ENCODE data around the gene PTPN6. TPM values are rescaled to one million over a fixed set of nuclear protein-coding genes. Genes with fewer than 3 reads are reported as not detected.

Gene PTPN6
- total RNA-seq, 2 experiments from 2014 or later: 37.1 to 116 TPM

DNA sequence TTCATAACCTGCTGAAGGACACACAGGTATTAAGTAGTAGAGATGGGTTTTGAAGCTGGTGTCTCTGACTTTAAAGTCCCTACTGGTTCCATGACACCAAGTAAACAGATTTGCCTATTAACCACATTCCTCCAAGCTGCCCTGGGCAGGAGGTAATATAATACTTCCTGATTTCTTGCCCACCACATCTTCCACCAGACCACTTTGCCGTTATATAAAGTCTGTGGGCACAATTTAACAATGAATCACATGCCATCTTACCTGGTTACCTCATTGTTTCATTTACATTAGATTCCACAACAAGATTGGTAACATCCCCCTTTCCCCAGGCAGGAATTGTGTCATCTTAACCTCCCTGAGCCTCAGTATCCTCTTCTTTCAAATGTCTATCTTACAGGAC lies 47.4 kb upstream of the PTPN6 start:
- Histone ChIP-seq H3K4me1 (ENCODE audit: insufficient read depth, low read length, poor library complexity, severe bottlenecking) (peaks cover 18% of the 10 kb centered on the region), H4K20me1 (ENCODE audit: insufficient read depth, low read length) (no peaks in the 10 kb centered on the region), H3K9me2 (ENCODE audit: insufficient read depth, low read length) (no peaks in the 10 kb centered on the region), H3K27ac (ENCODE audit: low read depth, low read length, poor library complexity, severe bottlenecking) (no peak overlapping the region), H3K9me3 (ENCODE audit: low read length) (no peaks in the 10 kb centered on the region), H2AFZ (ENCODE audit: low read length) (peak overlapping the region; percentile 80; the same call in 1 of the 2 replicates), H3K79me2 (ENCODE audit: insufficient read depth, low read depth, low read length) (no peaks in the 10 kb centered on the region), H3K4me3 (ENCODE audit: low read depth, low read length, poor library complexity, severe bottlenecking) (peak overlapping the region; percentile 81), H3K36me3 (ENCODE audit: insufficient read depth, low read length) (peaks cover 8% of the 10 kb centered on the region; the same call in 1 of the 2 replicates), H3K4me2 (ENCODE audit: low read length) (peak overlapping the region; percentile 97)
- TF ChIP-seq EZH2phosphoT487 (IDR thresholded peaks at IDR 0.05; ENCODE audit: borderline replicate concordance, low read depth, low read length): no peak
- TF ChIP-seq, protein P1, sequence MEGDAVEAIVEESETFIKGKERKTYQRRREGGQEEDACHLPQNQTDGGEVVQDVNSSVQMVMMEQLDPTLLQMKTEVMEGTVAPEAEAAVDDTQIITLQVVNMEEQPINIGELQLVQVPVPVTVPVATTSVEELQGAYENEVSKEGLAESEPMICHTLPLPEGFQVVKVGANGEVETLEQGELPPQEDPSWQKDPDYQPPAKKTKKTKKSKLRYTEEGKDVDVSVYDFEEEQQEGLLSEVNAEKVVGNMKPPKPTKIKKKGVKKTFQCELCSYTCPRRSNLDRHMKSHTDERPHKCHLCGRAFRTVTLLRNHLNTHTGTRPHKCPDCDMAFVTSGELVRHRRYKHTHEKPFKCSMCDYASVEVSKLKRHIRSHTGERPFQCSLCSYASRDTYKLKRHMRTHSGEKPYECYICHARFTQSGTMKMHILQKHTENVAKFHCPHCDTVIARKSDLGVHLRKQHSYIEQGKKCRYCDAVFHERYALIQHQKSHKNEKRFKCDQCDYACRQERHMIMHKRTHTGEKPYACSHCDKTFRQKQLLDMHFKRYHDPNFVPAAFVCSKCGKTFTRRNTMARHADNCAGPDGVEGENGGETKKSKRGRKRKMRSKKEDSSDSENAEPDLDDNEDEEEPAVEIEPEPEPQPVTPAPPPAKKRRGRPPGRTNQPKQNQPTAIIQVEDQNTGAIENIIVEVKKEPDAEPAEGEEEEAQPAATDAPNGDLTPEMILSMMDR (conservative IDR thresholded peaks at IDR 0.05; ENCODE audit: low read length): no peak
- CTCF ChIA-PET (ENCODE audit: unreplicated experiment): no interaction called here
- DNase-seq (ENCODE audit: low spot score): no peak
- POLR2A ChIA-PET: interaction anchor here (0.7 to 2.8 kb wide), 4 partner anchors 12 to 64 kb away, joined by 3 to 13 read pairs (median 4); no protein-coding TSS in a partner anchor
- no TSS peak for BruUV-seq (replicated peaks)
- intact Hi-C loops (cut with micrococcal nuclease; ENCODE audit: unreplicated experiment): no loop called here

DNA sequence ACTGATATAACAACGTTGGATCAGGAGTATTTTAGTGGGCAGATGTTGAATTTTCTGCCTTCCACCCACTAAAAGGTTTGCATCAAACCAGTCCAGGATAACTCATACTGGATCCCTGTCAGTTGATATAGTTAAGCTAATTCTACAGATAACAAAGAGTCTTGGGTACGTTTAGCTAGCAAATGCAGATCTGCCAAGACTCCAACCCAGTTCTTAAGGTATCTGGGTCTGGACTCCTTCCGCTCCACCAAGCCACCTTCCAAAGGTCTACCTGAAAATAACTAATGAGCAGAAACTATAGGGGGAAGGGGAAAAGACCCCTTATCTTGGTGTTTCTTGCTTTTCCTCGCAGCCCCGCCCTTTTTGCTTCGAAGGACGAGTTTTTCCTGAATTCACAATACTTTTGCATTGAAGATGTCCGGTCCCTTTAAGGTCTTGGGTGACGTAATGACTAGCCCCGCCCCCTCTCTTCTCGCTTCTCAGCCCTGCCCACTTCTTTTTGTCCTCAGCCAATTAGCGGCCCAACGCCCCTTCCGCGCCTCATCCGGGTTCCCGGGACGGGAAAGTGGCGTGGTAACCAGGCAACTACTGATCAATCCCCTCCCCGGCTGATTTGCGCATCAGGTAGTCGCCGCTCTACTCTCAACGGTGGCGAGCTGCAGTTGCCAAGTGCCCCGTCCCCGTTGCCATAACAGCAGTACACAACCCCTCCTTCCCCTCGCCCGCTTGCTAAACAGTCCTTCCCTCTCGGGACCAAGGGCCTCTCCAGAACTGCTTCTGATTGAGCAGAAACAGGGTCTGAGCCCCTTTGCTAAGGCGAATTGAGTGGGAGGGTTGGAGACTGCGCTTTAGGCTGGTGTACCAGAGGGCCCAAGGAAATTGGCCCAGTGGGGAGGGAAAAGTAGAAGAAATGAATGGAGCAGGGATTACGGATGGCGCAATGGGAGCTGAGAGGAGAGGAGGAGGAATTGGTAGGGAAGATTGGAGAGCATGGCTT lies 46.6 kb upstream of the PTPN6 start, which contains the start of gene LRRC23:
Gene LRRC23 (plus strand): TSS at position 543 of the 997 bp plus-strand sequence. CDS start 812 bp downstream, outside the sequence.
- POLR2A ChIA-PET: interaction anchor here (0.6 to 2.8 kb wide), 8 partner anchors 9 to 65 kb away, joined by 3 to 13 read pairs (median 4); partner anchors contain the start of genes C12orf57, CDCA3, ENO2 and GNB3
- Histone ChIP-seq H3K27ac (ENCODE audit: low read depth, low read length, poor library complexity, severe bottlenecking) (no peak within 1 kb of the TSS), H3K4me2 (ENCODE audit: low read length) (peak within 1 kb of the TSS; percentile 97), H3K9me3 (ENCODE audit: low read length) (no peaks in the 10 kb centered on the region), H2AFZ (ENCODE audit: low read length) (peak within 1 kb of the TSS; percentile 80), H4K20me1 (ENCODE audit: insufficient read depth, low read length) (no peaks in the 10 kb centered on the region), H3K4me1 (ENCODE audit: insufficient read depth, low read length, poor library complexity, severe bottlenecking) (peaks cover 18% of the 10 kb centered on the region), H3K4me3 (ENCODE audit: low read depth, low read length, poor library complexity, severe bottlenecking) (peak within 1 kb of the TSS; percentile 81), H3K9me2 (ENCODE audit: insufficient read depth, low read length) (no peaks in the 10 kb centered on the region), H3K36me3 (ENCODE audit: insufficient read depth, low read length) (peaks cover 8% of the 10 kb centered on the region; the same call in 1 of the 2 replicates), H3K79me2 (ENCODE audit: insufficient read depth, low read depth, low read length) (no peaks in the 10 kb centered on the region)
- peak; percentile 95 for DNase-seq (ENCODE audit: low spot score)
- intact Hi-C loops (cut with micrococcal nuclease; ENCODE audit: unreplicated experiment): no loop called here
- CTCF ChIA-PET (ENCODE audit: unreplicated experiment): no interaction called here
- no TSS peak for BruUV-seq (replicated peaks)
- TF ChIP-seq EZH2phosphoT487 (IDR thresholded peaks at IDR 0.05; ENCODE audit: borderline replicate concordance, low read depth, low read length): no peak
- TF ChIP-seq, protein P1 (conservative IDR thresholded peaks at IDR 0.05; ENCODE audit: low read length): no peak
